ENCODE measurements around the gene SKIC8.

SKIC8 gene

DNA sequence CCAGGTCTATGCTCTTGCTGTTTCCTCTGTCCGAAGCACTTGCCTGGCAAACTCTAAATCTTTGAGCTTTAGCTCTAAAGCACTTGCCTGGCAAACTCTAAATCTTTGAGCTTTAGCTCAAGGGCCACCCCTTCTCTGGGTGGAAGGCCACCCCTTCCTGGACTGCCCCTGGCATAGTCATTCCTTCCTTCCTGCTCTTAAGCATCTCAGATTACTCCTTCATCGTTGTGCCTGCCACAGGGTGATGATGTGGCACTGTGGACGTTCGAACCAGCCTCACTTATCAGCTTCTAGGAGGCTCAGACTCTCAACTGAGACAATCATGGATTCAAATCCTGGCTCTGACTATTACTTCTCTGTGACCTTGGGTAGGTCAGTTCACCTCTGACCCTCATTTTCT, 30.2 kb upstream of the SKIC8 start:
- Histone ChIP-seq H3K36me3 (ENCODE audit: control insufficient read depth in 1 of 2, insufficient read depth in 2 of 2, low read length in 2 of 2) (no peaks in the 10 kb centered on the region), H2AK5ac (ENCODE audit: low read length) (no peak overlapping the region), H4K8ac (ENCODE audit: low read depth, low read length) (no peak overlapping the region), H3K9ac (ENCODE audit: low read length) (no peak overlapping the region), H3K4me2 (ENCODE audit: low read length) (no peak overlapping the region), H3K4me3 (ENCODE audit: low read depth, low read length) (no peak overlapping the region), H3K9me3 (ENCODE audit: insufficient read depth, low read depth, low read length) (peaks cover 3% of the 10 kb centered on the region), H3K4ac (ENCODE audit: low read depth, low read length) (no peak overlapping the region), H3K14ac (ENCODE audit: low read length) (no peak overlapping the region), H3K79me1 (ENCODE audit: low read length) (peaks cover 4% of the 10 kb centered on the region), H3K23ac (ENCODE audit: low read length) (no peak overlapping the region), H2AFZ (ENCODE audit: insufficient read depth, low read length, poor library complexity) (no peak overlapping the region), H3K4me1 (ENCODE audit: control insufficient read depth in 1 of 2, insufficient read depth in 2 of 2, low read length in 2 of 2) (peaks cover 9 to 13% of the 10 kb centered on the region in 2 experiments), H2BK5ac (ENCODE audit: low read depth, low read length, poor library complexity) (no peak overlapping the region), H2BK120ac (ENCODE audit: insufficient read depth, low read length, poor library complexity) (no peak overlapping the region), H4K12ac (ENCODE audit: low read depth, low read length) (no peak overlapping the region), H3K27me3 (ENCODE audit: insufficient read depth, low read length) (no peaks in the 10 kb centered on the region), H3K79me2 (ENCODE audit: control insufficient read depth, insufficient read depth, low read length, poor library complexity) (no peaks in the 10 kb centered on the region), H4K91ac (ENCODE audit: low read depth, low read length) (no peak overlapping the region), H2BK12ac (ENCODE audit: low read length) (no peak overlapping the region), H3K27ac (ENCODE audit: low read depth, low read length) (no peak overlapping the region), H3K18ac (ENCODE audit: low read length) (no peak overlapping the region)
- DNase-seq = no peak
- WGBS (ENCODE audit: extremely low coverage, insufficient coverage, insufficient read length) = no CpG with 5 or more reads among the region's 4 CpGs

- H3K36me3 ChIP-seq (ENCODE audit: control insufficient read depth in 1 of 2, insufficient read depth in 2 of 2, low read length in 2 of 2) = no peaks in the 10 kb centered on the region
- H2AFZ ChIP-seq (ENCODE audit: insufficient read depth, low read length, poor library complexity) = no peak overlapping the region
- no CpG with 5 or more reads among the region's 1 CpG for WGBS (ENCODE audit: extremely low coverage, insufficient coverage, insufficient read length)
Observed at GRCh38 chr15:78327466-78327865, 28.1 kb upstream of the SKIC8 start.

DNA sequence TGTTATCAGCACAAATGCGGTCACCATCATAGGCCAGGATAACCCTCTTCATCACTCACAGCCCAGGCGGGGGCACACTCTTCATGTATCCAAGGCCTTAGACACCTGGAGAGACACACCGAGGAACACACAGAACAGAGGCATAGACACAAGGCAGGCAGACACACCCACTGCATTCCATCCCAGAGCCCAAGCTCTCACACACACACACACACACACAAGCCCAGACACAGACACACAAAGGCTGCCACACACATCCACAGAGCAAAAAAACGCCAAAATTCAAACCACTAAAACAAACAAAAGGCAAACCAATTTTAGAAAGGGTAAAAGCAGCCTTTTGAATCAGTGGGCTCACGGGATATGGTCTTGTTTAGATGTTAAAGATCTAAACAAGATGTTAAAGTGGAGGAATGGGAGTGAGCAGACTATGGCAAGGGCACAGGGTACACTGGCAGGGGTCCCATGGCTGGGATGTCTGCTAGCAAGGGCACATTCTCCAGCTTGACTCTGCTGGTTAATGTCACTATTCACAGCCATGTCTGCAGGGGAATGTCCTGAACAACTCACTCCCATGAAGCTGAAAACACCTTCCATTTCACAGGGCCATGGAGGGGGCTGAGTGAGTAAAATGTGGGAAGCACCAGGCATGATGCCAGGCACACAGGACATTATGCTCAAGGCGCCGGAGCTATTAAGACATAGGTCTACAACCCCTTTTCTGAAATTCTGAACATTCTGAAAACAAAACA, 25.9 kb upstream of the SKIC8 start:
- no peak overlapping the region for H3K4me3 ChIP-seq (ENCODE audit: low read depth, low read length)
- H3K27me3 ChIP-seq (ENCODE audit: insufficient read depth, low read length) = no peaks in the 10 kb centered on the region
- H3K79me1 ChIP-seq (ENCODE audit: low read length) = no peaks in the 10 kb centered on the region
- no peaks in the 10 kb centered on the region for H3K9me3 ChIP-seq (ENCODE audit: insufficient read depth, low read depth, low read length)
- no peak overlapping the region for H3K9ac ChIP-seq (ENCODE audit: low read length)
- H3K27ac ChIP-seq (ENCODE audit: low read depth, low read length) = no peak overlapping the region
- H2BK120ac ChIP-seq (ENCODE audit: insufficient read depth, low read length, poor library complexity) = no peak overlapping the region
- H2BK5ac ChIP-seq (ENCODE audit: low read depth, low read length, poor library complexity) = no peak overlapping the region
- H4K12ac ChIP-seq (ENCODE audit: low read depth, low read length) = no peak overlapping the region
- no CpG with 5 or more reads among the region's 7 CpGs for WGBS (ENCODE audit: extremely low coverage, insufficient coverage, insufficient read length)
- no peaks in the 10 kb centered on the region for H3K36me3 ChIP-seq (ENCODE audit: control insufficient read depth in 1 of 2, insufficient read depth in 2 of 2, low read length in 2 of 2)
- H3K23ac ChIP-seq (ENCODE audit: low read length) = no peak overlapping the region
- no peak overlapping the region for H2AK5ac ChIP-seq (ENCODE audit: low read length)
- no peaks in the 10 kb centered on the region for H3K79me2 ChIP-seq (ENCODE audit: control insufficient read depth, insufficient read depth, low read length, poor library complexity)
- H4K8ac ChIP-seq (ENCODE audit: low read depth, low read length) = no peak overlapping the region
- DNase-seq = no peak
- H3K18ac ChIP-seq (ENCODE audit: low read length) = no peak overlapping the region
- no peak overlapping the region for H4K91ac ChIP-seq (ENCODE audit: low read depth, low read length)
- no peak overlapping the region for H2BK12ac ChIP-seq (ENCODE audit: low read length)
- no peak overlapping the region for H3K4me2 ChIP-seq (ENCODE audit: low read length)
- peaks cover 0 to 3% of the 10 kb centered on the region in 2 experiments for H3K4me1 ChIP-seq (ENCODE audit: control insufficient read depth in 1 of 2, insufficient read depth in 2 of 2, low read length in 2 of 2)
- no peak overlapping the region for H3K14ac ChIP-seq (ENCODE audit: low read length)
- H3K4ac ChIP-seq (ENCODE audit: low read depth, low read length) = no peak overlapping the region
- no peak overlapping the region for H2AFZ ChIP-seq (ENCODE audit: insufficient read depth, low read length, poor library complexity)

More at GRCh38 chr15:78327466-78327865, 28.1 kb upstream of the SKIC8 start:
- no peak overlapping the region for H3K18ac ChIP-seq (ENCODE audit: low read length)
- no peaks in the 10 kb centered on the region for H3K9me3 ChIP-seq (ENCODE audit: insufficient read depth, low read depth, low read length)
- no peak overlapping the region for H2BK12ac ChIP-seq (ENCODE audit: low read length)
- H2BK5ac ChIP-seq (ENCODE audit: low read depth, low read length, poor library complexity) = no peak overlapping the region
- H3K4me3 ChIP-seq (ENCODE audit: low read depth, low read length) = no peak overlapping the region
- no peak overlapping the region for H2BK120ac ChIP-seq (ENCODE audit: insufficient read depth, low read length, poor library complexity)
- no peak overlapping the region for H3K4me2 ChIP-seq (ENCODE audit: low read length)
- peaks cover 4% of the 10 kb centered on the region for H3K79me1 ChIP-seq (ENCODE audit: low read length)
- H3K23ac ChIP-seq (ENCODE audit: low read length) = no peak overlapping the region
- H3K9ac ChIP-seq (ENCODE audit: low read length) = no peak overlapping the region
- H3K27me3 ChIP-seq (ENCODE audit: insufficient read depth, low read length) = no peaks in the 10 kb centered on the region
- H3K14ac ChIP-seq (ENCODE audit: low read length) = no peak overlapping the region
- no peak overlapping the region for H3K4ac ChIP-seq (ENCODE audit: low read depth, low read length)
- H2AK5ac ChIP-seq (ENCODE audit: low read length) = no peak overlapping the region
- peaks cover 9 to 13% of the 10 kb centered on the region in 2 experiments for H3K4me1 ChIP-seq (ENCODE audit: control insufficient read depth in 1 of 2, insufficient read depth in 2 of 2, low read length in 2 of 2)
- H4K8ac ChIP-seq (ENCODE audit: low read depth, low read length) = no peak overlapping the region
- no peak overlapping the region for H3K27ac ChIP-seq (ENCODE audit: low read depth, low read length)
- H4K12ac ChIP-seq (ENCODE audit: low read depth, low read length) = no peak overlapping the region
- no peak for DNase-seq
- H3K79me2 ChIP-seq (ENCODE audit: control insufficient read depth, insufficient read depth, low read length, poor library complexity) = no peaks in the 10 kb centered on the region
- no peak overlapping the region for H4K91ac ChIP-seq (ENCODE audit: low read depth, low read length)

DNA sequence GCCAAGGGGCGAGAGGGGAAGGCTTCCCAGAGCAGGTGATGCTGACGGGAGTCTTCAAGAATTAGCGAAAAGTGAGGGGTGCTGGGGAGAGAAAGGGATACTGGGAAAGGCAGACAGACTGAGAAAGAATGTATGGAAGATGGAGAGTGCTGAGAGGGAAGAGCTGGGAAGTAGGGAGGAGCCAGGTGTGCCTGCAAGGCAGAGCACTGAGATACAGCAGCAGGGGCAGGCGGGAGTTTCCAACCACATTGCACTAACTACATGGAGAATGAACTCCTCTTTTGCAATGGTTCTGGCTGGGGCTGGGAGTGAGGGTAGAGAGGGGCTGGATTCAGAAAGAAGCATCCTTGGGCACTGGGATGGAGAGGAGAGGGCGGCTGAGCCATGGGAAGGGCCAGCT, 24.7 kb upstream of the SKIC8 start:
- H2AFZ ChIP-seq (ENCODE audit: insufficient read depth, low read length, poor library complexity) = no peak overlapping the region
- H3K79me1 ChIP-seq (ENCODE audit: low read length) = no peaks in the 10 kb centered on the region
- no peak overlapping the region for H3K18ac ChIP-seq (ENCODE audit: low read length)
- H3K4ac ChIP-seq (ENCODE audit: low read depth, low read length) = no peak overlapping the region
- H3K14ac ChIP-seq (ENCODE audit: low read length) = no peak overlapping the region
- WGBS (ENCODE audit: extremely low coverage, insufficient coverage, insufficient read length) = no CpG with 5 or more reads among the region's 5 CpGs
- H3K9ac ChIP-seq (ENCODE audit: low read length) = no peak overlapping the region
- H2BK12ac ChIP-seq (ENCODE audit: low read length) = no peak overlapping the region
- H4K12ac ChIP-seq (ENCODE audit: low read depth, low read length) = no peak overlapping the region
- H3K4me3 ChIP-seq (ENCODE audit: low read depth, low read length) = no peak overlapping the region
- no peak overlapping the region for H2BK5ac ChIP-seq (ENCODE audit: low read depth, low read length, poor library complexity)
- peaks cover 0 to 3% of the 10 kb centered on the region in 2 experiments for H3K4me1 ChIP-seq (ENCODE audit: control insufficient read depth in 1 of 2, insufficient read depth in 2 of 2, low read length in 2 of 2)
- H2AK5ac ChIP-seq (ENCODE audit: low read length) = no peak overlapping the region
- H3K27ac ChIP-seq (ENCODE audit: low read depth, low read length) = no peak overlapping the region
- no peaks in the 10 kb centered on the region for H3K9me3 ChIP-seq (ENCODE audit: insufficient read depth, low read depth, low read length)
- no peak overlapping the region for H4K91ac ChIP-seq (ENCODE audit: low read depth, low read length)
- no peak for DNase-seq
- no peaks in the 10 kb centered on the region for H3K79me2 ChIP-seq (ENCODE audit: control insufficient read depth, insufficient read depth, low read length, poor library complexity)
- H3K23ac ChIP-seq (ENCODE audit: low read length) = no peak overlapping the region
- H2BK120ac ChIP-seq (ENCODE audit: insufficient read depth, low read length, poor library complexity) = no peak overlapping the region
- no peaks in the 10 kb centered on the region for H3K36me3 ChIP-seq (ENCODE audit: control insufficient read depth in 1 of 2, insufficient read depth in 2 of 2, low read length in 2 of 2)
- H4K8ac ChIP-seq (ENCODE audit: low read depth, low read length) = no peak overlapping the region
- no peak overlapping the region for H3K4me2 ChIP-seq (ENCODE audit: low read length)
- H3K27me3 ChIP-seq (ENCODE audit: insufficient read depth, low read length) = no peaks in the 10 kb centered on the region

Measured in trophoblast cell (in vitro differentiated cells and primary cell).